Activated CD8-positive, alpha-beta T cell treated with anti-CD3 and anti-CD28 coated beads for 36 hours (primary cell): Measurements from ENCODE around the gene CTBP1. TPM values are rescaled to one million over a fixed set of nuclear protein-coding genes. Genes with fewer than 3 reads are reported as not detected.

Experiments used
- ATAC-seq: fragments of 200-7000 bp; cut with Tn5 transposase; one replicate; pipeline ENCODE4 v1.10.0; 2021; ENCODE audit warnings: mild to moderate bottlenecking, moderate library complexity
- CTCF ChIA-PET: fragments of 350-600 bp; sonication (Branson Sonifier 250); formaldehyde crosslinking; loops from one replicate; lab custom pipeline; 2021; ENCODE audit warnings: antibody characterized with exemption; lab: Charles Lee
- POLR2A ChIA-PET: fragments of 350-600 bp; sonication (Branson Sonifier 250); formaldehyde crosslinking; loops from one replicate; lab custom pipeline; 2021; ENCODE audit warnings: antibody characterized with exemption; lab: Charles Lee
- DNase-seq: peaks from one replicate; pipeline ENCODE4 v3.0.0-alpha.2; 2020
- H3K27ac Mint-ChIP-seq: one replicate; pipeline ENCODE4 v1.8.0; 2021; ENCODE audit warnings: mild to moderate bottlenecking, mixed read lengths
- H3K27me3 Mint-ChIP-seq: one replicate; pipeline ENCODE4 v1.8.0; 2021; ENCODE audit warnings: mixed read lengths
- H3K36me3 Mint-ChIP-seq: one replicate; pipeline ENCODE4 v1.8.0; 2021; ENCODE audit warnings: low read depth, mixed read lengths
- H3K4me1 Mint-ChIP-seq: one replicate; pipeline ENCODE4 v1.8.0; 2021; ENCODE audit warnings: low read depth, mixed read lengths
- H3K4me3 Mint-ChIP-seq: one replicate; pipeline ENCODE4 v1.8.0; 2021; ENCODE audit warnings: mild to moderate bottlenecking, moderate library complexity, mixed read lengths
- H3K9me3 Mint-ChIP-seq: one replicate; pipeline ENCODE4 v1.8.0; 2021; ENCODE audit warnings: mixed read lengths
- CTCF ChIP-seq: fragments of 200-600 bp; IDR thresholded peaks from one replicate; pipeline ENCODE4 v1.8.0; 2022; ENCODE audit warnings: antibody characterized with exemption, mild to moderate bottlenecking
- intact Hi-C: fragments of 100-400 bp; cut with micrococcal nuclease; formaldehyde crosslinking; loops from one replicate; pipeline ENCODE4 v1.10.0; 2022
- total RNA-seq, 2 experiments: library from RNA; stranded (reverse); gene quantifications; one replicate each; pipeline ENCODE4 v1.2.3, GENCODE V29; 2021

CTBP1 gene
- total RNA-seq, 2 experiments from 2014 or later = 136 TPM

- intact Hi-C loops = no loop called here
- H3K27ac Mint-ChIP-seq = no peak overlapping the region
- no peaks in the 10 kb centered on the region for H3K36me3 Mint-ChIP-seq
- DNase-seq (no peak), ATAC-seq (no peak)
- H3K4me1 Mint-ChIP-seq = peaks cover 23% of the 10 kb centered on the region
- ChIA-PET POLR2A (no interaction called here), CTCF (interaction anchor here (0.7 to 4.7 kb wide), 4 partner anchors 14 to 97 kb away, joined by 3 to 39 read pairs (median 5); no protein-coding TSS in a partner anchor)
- peaks cover 21% of the 10 kb centered on the region for H3K27me3 Mint-ChIP-seq
- TF ChIP-seq CTCF = no peak
- H3K9me3 Mint-ChIP-seq = no peaks in the 10 kb centered on the region
- H3K4me3 Mint-ChIP-seq = no peak overlapping the region
Measured at GRCh38 chr4:1170156-1170975, 78.6 kb downstream of the CTBP1 start.

DNA sequence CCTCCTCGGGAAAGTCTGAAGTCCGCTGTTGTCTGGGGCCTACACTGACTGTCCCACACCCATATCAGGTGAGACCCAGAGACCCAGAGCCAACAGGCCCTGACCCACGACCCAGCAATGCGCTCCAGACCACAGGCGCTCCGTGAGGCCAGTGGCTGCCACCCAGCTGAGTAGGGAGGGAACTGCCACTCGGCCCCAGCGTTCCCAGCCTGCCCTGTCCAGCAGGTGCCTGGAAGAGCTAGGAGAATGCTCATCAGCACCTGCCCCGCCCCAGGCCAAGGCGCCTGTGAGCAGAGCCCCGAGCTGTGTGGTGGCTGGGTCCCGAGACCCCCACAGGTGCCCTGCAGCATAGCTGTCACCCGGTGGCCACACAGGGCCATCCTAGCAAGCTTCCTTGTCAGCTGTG lies 79.2 kb downstream of the CTBP1 start:
- no peaks in the 10 kb centered on the region for H3K9me3 Mint-ChIP-seq
- peaks cover 21% of the 10 kb centered on the region for H3K27me3 Mint-ChIP-seq
- ChIA-PET CTCF (interaction anchor here (1.4 to 4.7 kb wide), 2 partner anchors 10 to 98 kb away, joined by 3 to 39 read pairs; no protein-coding TSS in a partner anchor), POLR2A (interaction anchor here (0.5 to 0.6 kb wide), 2 partner anchors 30 to 295 kb away, joined by 3 read pairs; no protein-coding TSS in a partner anchor)
- no peak overlapping the region for H3K4me3 Mint-ChIP-seq
- intact Hi-C loops = loop anchor here (5.0 kb wide), 1 partner anchor 118 kb away; the partner anchor contains the start of gene MAEA
- DNase-seq = no peak
- peaks cover 23% of the 10 kb centered on the region for H3K4me1 Mint-ChIP-seq
- ATAC-seq = no peak
- TF ChIP-seq CTCF = no peak
- no peak overlapping the region for H3K27ac Mint-ChIP-seq
- H3K36me3 Mint-ChIP-seq = no peaks in the 10 kb centered on the region

- ChIA-PET CTCF (interaction anchor here (1.4 to 4.7 kb wide), 2 partner anchors 11 to 98 kb away, joined by 3 to 39 read pairs; no protein-coding TSS in a partner anchor), POLR2A (interaction anchor here (0.5 to 1.5 kb wide), 4 partner anchors 31 to 295 kb away, joined by 3 to 6 read pairs (median 4); partner anchors contain the start of gene UVSSA)
- no peak for DNase-seq
- Mint-ChIP-seq H3K9me3 (no peaks in the 10 kb centered on the region), H3K36me3 (no peaks in the 10 kb centered on the region), H3K27ac (no peak overlapping the region), H3K4me1 (peaks cover 23% of the 10 kb centered on the region), H3K4me3 (no peak overlapping the region), H3K27me3 (peaks cover 21% of the 10 kb centered on the region)
- TF ChIP-seq CTCF = no peak
- ATAC-seq = no peak
- intact Hi-C loops = loop anchor here (5.0 kb wide), 1 partner anchor 118 kb away; the partner anchor contains the start of gene MAEA
Measured at GRCh38 chr4:1169171-1169671, 79.7 kb downstream of the CTBP1 start.

DNA sequence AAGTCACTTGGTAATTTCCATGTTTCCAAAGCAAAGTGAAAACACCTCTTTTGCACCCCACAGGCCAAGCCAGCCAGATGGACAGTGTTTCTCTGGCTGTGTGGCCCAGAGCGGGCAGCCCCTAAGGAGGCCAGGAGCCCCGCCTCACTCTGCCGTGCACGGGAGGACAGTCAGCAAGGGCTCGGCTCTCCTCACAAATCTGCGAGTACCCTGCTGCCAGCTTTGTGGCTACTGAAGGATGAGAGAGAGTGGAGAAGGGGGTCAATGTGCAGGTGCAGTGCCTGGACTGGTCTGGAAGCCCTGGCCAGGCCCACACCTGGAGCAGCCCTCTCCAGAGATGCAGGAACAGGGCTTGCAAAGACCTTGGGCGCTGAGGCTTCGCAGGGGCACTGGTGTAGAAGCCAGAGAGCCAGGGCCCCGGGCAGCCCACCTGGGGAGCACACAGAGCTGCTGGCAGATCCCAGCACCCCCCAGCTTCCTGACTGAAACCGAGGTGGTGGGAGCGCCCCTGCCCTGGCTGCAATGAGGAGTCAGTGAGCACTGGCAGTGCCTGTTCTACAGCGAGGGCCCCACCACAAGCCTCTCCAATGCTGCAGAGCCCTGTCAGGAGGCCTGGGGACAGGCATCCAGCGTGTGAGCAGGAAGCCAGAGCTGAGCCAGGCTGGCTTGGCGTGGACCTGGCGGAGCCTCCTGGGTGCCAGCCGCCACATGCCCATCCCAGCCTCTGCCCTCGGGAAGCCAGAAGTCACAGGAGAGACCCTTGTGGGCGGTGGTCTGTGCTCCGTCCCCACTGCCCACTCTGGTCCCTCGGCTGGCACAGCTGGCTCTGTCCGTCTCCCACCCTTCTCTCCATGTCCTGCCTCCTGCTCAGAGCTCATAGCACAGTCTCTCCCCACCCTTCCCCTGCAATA lies 80.5 kb downstream of the CTBP1 start:
- intact Hi-C loops = loop anchor here (5.0 kb wide), 1 partner anchor 119 kb away; the partner anchor contains the start of gene MAEA
- POLR2A ChIA-PET = interaction anchor here (0.7 to 2.4 kb wide), 13 partner anchors 12 to 179 kb away, joined by 3 to 11 read pairs (median 4); partner anchors contain the start of gene UVSSA
- H3K4me3 Mint-ChIP-seq = peak overlapping the region; percentile 76
- H3K4me1 Mint-ChIP-seq = peaks cover 29% of the 10 kb centered on the region
- CTCF ChIA-PET = interaction anchor here (1.0 to 4.7 kb wide), 20 partner anchors 7 to 188 kb away, joined by 3 to 39 read pairs (median 5); no protein-coding TSS in a partner anchor
- no peak for TF ChIP-seq CTCF
- H3K27me3 Mint-ChIP-seq = peaks cover 17% of the 10 kb centered on the region
- ATAC-seq (no peak), DNase-seq (no peak)
- H3K9me3 Mint-ChIP-seq = no peaks in the 10 kb centered on the region
- no peak overlapping the region for H3K27ac Mint-ChIP-seq
- no peaks in the 10 kb centered on the region for H3K36me3 Mint-ChIP-seq
